ENCODE data around the gene NACC1.
"Not testable (repeated sequence)": the region's sequence is repeated elsewhere in the genome, so short reads cannot be mapped to it uniquely, and the experiment has no call there.

Gene NACC1

DNA sequence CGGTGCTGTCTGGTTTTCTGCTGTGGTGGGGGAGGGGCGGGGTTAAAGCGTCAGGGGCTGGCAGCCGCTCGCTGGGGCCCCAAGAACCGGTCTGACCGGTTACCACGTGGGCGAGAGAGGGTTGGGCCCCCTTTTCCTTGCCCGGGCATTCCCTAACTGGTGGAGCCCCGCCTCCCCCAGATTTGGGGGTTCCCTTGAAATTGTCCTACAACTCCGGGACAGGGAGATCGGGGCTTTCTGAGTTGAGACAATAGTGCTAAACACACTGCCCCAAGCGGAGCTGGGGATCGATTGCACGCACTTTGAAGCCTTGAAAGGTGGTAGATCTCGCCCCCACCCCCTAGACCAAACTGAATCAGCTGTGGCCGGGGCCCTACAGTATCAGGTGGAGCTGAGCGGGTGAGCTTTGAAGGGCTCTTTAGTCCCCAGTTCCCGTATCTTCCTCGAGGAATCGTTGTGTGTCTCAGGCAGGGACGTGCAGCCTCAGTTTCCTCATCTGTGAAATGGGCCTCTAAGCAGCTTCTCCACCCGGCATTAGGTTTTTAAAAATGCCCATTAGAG, 36.9 kb downstream of the NACC1 start:
- Histone ChIP-seq H3K9me3 (no peaks in the 10 kb centered on the region), H3K4me1 (peaks cover 9% of the 10 kb centered on the region), H3K36me3 (replicated peaks) (peaks cover 16% of the 10 kb centered on the region), H3K27me3 (ENCODE audit: low read depth) (no peaks in the 10 kb centered on the region), H3K4me3 (peak overlapping the region; percentile 97)
- in situ Hi-C loops (cut with MboI; ENCODE audit: low sequenced_read_pairs): loop anchor here (25.0 kb wide), 1 partner anchor 857 kb away; the partner anchor contains the start of gene RFX1
- peak; percentile 61 to 76 for DNase-seq (ENCODE audit: low spot score in 2 of 2)

DNA sequence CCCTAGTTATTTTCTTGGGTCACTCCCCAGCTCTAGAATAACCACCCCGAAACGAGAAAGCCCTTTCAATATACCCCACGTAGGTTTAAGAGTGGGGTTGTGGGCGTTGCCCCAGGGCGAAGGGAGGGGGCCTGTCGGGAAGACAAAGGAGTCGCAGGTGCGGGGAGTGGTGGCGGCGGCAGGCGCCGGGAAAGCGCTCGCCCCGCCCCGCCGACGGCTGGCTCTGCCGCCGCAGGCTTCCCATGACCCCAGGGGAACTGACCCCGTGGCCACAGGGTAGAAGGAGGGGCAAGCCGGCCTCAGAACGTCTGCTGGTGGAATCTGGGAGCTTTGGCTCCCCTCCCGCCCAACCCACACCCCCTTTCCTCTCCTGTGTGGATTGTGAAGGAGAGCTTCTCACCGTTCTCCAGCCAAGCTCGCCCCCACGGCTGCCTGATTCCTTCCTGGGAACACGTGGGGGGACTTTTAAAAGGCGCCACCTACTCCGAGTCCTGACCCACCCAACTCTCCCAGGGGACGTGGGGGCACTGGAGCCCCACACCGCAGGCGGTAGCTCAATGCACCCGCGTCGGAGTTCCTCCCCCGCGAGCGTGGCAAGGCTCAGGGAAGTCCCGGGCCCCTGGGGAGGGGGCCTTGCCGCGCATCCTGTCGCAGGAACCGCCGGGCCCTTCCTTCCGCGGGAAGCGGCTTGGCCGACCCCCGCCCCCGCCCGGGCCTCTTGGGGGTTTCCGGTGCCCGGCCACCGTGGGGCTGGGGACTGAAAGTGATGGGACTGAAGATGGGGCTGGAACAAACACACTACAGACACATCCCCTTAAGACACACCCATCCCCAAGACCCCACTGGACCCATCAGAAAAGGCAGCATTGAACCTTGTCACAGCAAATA, 37.7 kb downstream of the NACC1 start:
- Histone ChIP-seq H3K9me3 (no peaks in the 10 kb centered on the region), H3K4me3 (peak overlapping the region; percentile 97), H3K36me3 (replicated peaks) (peaks cover 16% of the 10 kb centered on the region), H3K27me3 (ENCODE audit: low read depth) (no peaks in the 10 kb centered on the region), H3K4me1 (peaks cover 9% of the 10 kb centered on the region)
- in situ Hi-C loops (cut with MboI; ENCODE audit: low sequenced_read_pairs): loop anchor here (25.0 kb wide), 1 partner anchor 857 kb away; the partner anchor contains the start of gene RFX1
- peak; percentile 60 to 87 for DNase-seq (ENCODE audit: low spot score in 2 of 2)

DNA sequence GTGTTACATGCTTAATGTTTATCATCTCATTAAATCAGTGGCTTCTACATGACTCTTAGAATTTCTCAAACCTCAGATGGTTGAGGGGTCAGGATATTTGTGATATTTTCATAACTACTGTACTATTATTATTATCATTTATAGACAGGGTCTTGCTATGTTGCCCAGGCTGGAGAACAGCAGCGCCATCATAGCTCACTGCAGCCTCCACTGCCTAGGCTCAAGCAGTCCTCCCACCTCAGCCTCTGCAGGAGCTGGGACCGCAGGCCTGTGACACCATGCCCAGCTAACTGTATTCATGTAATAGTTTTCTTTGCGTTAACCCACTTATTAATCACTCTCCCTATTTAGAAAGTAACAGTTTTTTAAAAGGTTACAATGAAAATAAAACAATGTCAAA, 41.6 kb downstream of the NACC1 start:
- H3K4me1 ChIP-seq: peaks cover 31% of the 10 kb centered on the region
- no peaks in the 10 kb centered on the region; the same call in 1 of the 2 replicates for H3K36me3 ChIP-seq (replicated peaks)
- no peaks in the 10 kb centered on the region for H3K27me3 ChIP-seq (ENCODE audit: low read depth)
- H3K4me3 ChIP-seq: no peak overlapping the region
- in situ Hi-C loops (cut with MboI; ENCODE audit: low sequenced_read_pairs): loop anchor here (25.0 kb wide), 1 partner anchor 853 kb away; the partner anchor contains the start of gene RFX1
- DNase-seq (ENCODE audit: low spot score in 2 of 2): no peak
- no peaks in the 10 kb centered on the region for H3K9me3 ChIP-seq

DNA sequence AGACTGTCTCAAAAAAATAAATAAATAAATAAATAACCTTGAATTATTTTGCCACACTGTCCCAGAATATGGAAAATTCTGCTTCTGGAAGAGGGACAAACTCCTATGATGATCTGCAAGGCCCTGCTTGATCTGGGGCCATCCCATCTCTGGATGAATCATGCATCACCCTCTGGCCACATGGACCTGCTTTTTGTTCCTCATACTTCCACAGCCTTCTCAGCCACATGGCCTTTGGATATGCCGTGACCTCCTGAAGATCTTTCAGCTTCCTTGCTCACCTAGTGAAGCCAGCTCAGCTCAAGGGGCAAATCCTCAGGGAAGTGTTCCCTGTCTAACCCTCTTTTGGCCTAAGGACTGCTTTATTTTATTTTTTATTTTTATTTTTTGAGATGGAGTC, 42.5 kb downstream of the NACC1 start:
- DNase-seq (ENCODE audit: low spot score in 2 of 2): no peak
- in situ Hi-C loops (cut with MboI; ENCODE audit: low sequenced_read_pairs): loop anchor here (25.0 kb wide), 1 partner anchor 852 kb away; the partner anchor contains the start of gene RFX1
- H3K36me3 ChIP-seq (replicated peaks): no peaks in the 10 kb centered on the region
- no peaks in the 10 kb centered on the region for H3K9me3 ChIP-seq
- H3K4me3 ChIP-seq: no peak overlapping the region
- no peaks in the 10 kb centered on the region for H3K27me3 ChIP-seq (ENCODE audit: low read depth)
- peaks cover 34% of the 10 kb centered on the region for H3K4me1 ChIP-seq

DNA sequence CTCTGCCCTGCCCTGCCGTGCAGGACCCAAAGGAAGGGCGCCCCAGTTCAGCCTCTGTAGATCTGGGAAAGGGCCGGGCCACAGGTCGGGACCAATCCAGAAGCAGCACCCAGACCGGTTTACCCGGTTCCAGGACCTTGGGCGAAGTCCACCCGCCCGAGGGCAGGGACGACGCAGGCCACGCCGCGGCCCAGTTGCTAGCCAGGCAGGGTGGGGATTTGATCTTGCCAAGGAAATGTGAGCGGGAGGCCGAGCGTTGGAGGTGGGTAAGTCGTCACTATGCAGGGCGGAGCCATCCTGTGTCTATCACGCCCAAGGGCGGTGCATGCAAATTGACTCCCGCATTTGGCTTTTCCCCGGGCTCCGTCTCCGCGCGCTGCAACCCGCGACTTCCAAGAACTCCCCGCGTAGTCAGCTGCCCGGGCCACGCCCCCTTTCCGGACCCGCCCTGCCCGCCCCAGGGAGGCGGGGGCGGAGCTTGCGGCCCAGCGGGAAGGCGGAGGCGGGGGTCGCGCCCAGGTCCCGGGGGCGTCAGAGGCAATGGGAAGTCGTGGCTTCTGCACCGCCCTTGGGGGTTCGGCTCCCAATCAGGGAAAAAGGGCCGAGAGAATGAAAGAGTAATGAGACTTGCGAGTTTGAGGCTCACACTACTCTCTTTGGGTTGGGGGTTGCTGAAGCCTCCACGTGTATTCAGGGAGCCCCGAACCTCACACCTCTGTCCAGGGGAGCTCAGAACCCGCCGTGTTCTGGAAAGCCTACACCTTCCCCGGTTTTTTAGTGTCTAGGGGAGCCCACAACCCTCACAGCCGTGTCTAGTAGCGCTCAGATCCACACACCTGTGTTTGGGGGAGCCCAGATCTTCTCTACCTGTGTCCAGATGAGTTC, 44.9 kb downstream of the NACC1 start:
- peak; percentile 94 to 98 for DNase-seq (ENCODE audit: low spot score in 2 of 2)
- Histone ChIP-seq H3K36me3 (replicated peaks) (no peaks in the 10 kb centered on the region), H3K27me3 (ENCODE audit: low read depth) (no peaks in the 10 kb centered on the region), H3K9me3 (no peaks in the 10 kb centered on the region), H3K4me3 (peak overlapping the region; percentile 28), H3K4me1 (peaks cover 39% of the 10 kb centered on the region)
- in situ Hi-C loops (cut with MboI; ENCODE audit: low sequenced_read_pairs): loop anchor here (25.0 kb wide), 1 partner anchor 849 kb away; the partner anchor contains the start of gene RFX1

DNA sequence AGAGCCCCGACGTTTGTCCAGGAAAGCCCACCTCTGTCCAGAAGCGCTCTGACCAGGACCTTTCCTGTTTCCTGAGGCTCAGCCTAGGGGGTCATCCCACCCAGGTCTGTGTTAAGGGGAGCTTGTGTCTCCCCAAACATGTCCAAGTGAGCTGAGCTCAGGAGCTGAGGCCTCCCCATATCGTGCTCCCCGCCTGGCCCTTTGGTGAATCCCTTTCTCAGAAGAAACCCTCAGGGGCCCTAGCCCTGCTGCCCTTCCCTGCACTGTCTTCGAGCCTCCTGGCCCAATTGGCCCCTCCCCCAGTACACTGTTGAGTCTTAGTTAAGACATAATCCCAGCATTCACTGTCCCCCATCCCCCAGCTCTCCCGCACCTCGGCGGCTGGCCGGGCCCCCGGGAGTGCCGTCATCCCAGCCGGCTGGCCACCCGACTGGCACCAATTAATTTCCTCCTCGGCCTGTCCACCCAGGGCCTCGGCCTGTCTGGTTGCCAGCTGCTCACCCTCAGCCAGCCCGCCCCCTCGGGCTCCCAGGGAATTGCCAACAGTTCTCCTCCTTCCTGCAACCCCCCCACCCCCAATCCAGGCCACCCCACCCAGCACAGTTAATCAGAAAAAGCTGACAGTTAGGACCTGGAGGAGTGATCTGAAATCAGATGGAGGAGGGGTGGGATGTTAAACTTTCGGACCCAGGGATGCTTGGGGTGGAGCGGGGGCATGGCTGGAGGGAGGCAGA, 45.7 kb downstream of the NACC1 start:
- peaks cover 45% of the 10 kb centered on the region for H3K4me1 ChIP-seq

DNA sequence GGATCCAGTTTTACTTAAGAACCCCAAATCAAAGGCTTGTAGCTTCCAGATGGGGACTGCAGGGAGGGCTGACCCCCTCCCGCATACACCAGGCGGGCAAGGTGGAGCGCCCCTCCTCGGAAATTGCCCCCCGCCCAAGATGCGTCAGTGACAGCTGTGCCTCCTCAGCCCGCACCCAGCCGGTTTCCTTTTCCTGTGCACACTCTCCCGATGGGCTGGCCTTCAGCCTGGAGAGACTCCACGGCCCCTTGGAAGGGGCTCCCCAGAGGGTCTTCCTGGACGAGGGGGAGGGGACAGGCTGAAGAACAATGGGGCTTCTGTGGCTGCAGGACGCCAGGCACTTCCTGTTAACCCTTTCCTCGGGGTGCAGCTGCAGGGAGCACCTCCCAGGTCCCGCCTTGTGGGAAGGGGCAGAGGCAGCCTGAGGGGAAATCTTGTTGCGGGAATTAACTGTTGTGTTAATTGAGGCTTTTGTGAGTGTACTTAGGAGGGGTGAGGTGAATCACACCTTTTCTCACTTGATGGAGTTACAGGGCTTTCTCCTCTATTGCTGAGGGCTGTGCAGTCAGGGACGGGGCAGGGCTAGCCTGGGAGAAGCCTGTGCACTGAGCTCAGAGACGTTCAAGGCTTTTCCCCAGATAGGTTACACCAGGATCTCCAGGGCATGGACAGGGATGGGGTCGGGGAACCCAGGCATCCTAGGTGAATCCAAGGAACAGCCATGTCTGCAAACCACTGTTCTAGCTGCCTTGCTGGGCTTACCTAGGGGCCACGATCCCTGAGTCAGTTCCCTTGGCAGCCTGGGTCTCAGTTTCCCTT, 46.5 kb downstream of the NACC1 start:
- in situ Hi-C loops (cut with MboI; ENCODE audit: low sequenced_read_pairs): loop anchor here (25.0 kb wide), 1 partner anchor 848 kb away; the partner anchor contains the start of gene RFX1
- Histone ChIP-seq H3K36me3 (replicated peaks) (no peaks in the 10 kb centered on the region), H3K9me3 (no peaks in the 10 kb centered on the region), H3K4me1 (peaks cover 50% of the 10 kb centered on the region), H3K4me3 (peak overlapping the region; percentile 27), H3K27me3 (ENCODE audit: low read depth) (no peaks in the 10 kb centered on the region)
- peak; percentile 90 to 95 for DNase-seq (ENCODE audit: low spot score in 2 of 2)

More for the DNA sequence above, 45.7 kb downstream of the NACC1 start:
- DNase-seq (ENCODE audit: low spot score in 2 of 2): peak; percentile 87 to 95
- in situ Hi-C loops (cut with MboI; ENCODE audit: low sequenced_read_pairs): loop anchor here (25.0 kb wide), 1 partner anchor 849 kb away; the partner anchor contains the start of gene RFX1
- Histone ChIP-seq H3K9me3 (no peaks in the 10 kb centered on the region), H3K4me3 (peak overlapping the region; percentile 27), H3K36me3 (replicated peaks) (no peaks in the 10 kb centered on the region), H3K27me3 (ENCODE audit: low read depth) (no peaks in the 10 kb centered on the region)

DNA sequence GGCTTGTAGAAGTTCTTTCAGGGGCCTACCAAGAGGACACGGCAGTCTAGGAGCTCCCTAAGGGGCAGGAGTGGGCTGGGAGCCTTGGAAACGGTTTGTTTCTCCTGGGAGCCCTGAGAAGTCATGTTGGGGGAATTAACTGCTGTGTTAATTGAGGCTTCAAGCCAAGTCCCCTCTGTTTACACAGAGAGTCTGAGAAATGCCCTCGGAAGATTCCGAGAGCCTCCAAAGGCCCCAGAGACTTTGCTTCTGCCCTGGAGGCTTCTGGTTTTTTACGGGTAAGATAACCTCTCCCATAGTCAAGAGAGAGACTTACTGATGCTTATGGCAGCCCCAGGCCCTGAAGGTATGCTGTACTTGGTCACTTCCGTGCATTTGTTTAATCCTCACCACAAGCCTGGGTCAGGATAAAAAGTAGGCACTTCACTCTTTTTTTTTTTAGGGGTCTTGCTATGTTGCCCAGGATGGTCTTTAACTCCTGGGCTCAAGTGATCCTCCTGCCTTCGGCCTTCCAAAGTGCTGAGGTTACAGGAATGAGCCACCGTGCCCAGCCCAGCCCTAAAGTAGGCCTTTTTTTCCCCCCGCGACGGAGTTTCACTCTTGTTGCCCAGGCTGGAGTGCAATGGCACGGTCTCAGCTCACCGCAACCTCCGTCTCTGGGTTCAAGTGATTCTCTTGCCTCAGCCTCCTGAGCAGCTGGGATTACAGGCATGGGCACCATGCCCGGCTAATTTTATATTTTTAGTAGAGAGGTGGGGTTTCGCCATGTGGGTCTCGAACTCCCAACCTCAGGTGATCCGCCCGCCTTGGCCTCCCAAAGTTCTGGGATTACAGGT, 47.3 kb downstream of the NACC1 start:
- Histone ChIP-seq H3K4me3 (peak overlapping the region; percentile 27; the same call in 1 of the 2 replicates), H3K9me3 (no peaks in the 10 kb centered on the region), H3K4me1 (peaks cover 50% of the 10 kb centered on the region), H3K27me3 (ENCODE audit: low read depth) (no peaks in the 10 kb centered on the region), H3K36me3 (replicated peaks) (no peaks in the 10 kb centered on the region)
- in situ Hi-C loops (cut with MboI; ENCODE audit: low sequenced_read_pairs): loop anchor here (25.0 kb wide), 1 partner anchor 847 kb away; the partner anchor contains the start of gene RFX1
- DNase-seq (ENCODE audit: low spot score in 2 of 2): peak in 1 of 2 experiments; percentile 29

DNA sequence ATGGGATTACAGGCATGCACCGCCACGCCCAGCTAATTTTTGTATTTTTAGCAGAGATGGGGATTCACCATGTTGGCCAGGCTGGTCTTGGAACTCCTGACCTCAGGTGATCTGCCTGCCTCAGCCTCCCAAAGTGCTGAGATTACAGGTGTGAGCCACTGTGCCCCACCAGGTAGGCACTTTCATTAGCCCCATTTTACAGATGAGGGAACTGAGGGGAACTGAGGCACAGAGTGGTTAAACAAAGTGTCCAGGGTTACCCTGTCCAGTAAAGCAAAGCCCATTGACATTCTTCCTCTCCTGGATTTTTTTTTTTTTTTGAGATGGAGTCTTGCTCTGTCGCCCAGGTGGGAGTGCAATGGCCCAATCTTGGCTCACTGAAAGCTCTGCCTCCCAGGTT, 48.1 kb downstream of the NACC1 start:
- not testable (repeated sequence) for H3K4me3 ChIP-seq; DNase-seq (ENCODE audit: low spot score in 2 of 2); H3K36me3 ChIP-seq (replicated peaks); H3K9me3 ChIP-seq; H3K27me3 ChIP-seq (ENCODE audit: low read depth)
- peaks cover 50% of the 10 kb centered on the region for H3K4me1 ChIP-seq
- in situ Hi-C loops (cut with MboI; ENCODE audit: low sequenced_read_pairs): loop anchor here (25.0 kb wide), 1 partner anchor 846 kb away; the partner anchor contains the start of gene RFX1

DNA sequence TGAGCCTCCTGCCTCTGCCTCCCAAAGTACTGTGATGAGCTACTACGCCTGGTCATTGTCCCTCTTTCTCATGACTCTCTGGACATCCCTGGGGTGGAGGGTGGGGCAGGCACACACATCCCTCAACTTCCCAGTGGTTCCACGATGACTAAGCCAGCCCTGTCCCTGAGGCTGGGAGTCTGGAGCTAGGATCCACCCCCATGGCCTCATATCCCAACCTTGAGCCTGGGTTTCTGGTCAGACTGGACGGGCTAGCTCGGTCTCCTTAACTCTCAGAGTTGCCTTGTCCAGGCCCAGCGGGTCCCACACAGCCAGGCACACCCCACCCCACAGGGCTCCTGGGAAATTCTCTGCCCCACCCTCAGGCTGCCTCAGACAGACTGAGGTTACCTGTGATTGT, 51.7 kb downstream of the NACC1 start:
- no peaks in the 10 kb centered on the region for H3K9me3 ChIP-seq
- DNase-seq (ENCODE audit: low spot score in 2 of 2): no peak
- no peaks in the 10 kb centered on the region for H3K27me3 ChIP-seq (ENCODE audit: low read depth)
- in situ Hi-C loops (cut with MboI; ENCODE audit: low sequenced_read_pairs): loop anchor here (25.0 kb wide), 1 partner anchor 843 kb away; the partner anchor contains the start of gene RFX1
- H3K4me3 ChIP-seq: no peak overlapping the region
- peaks cover 28% of the 10 kb centered on the region for H3K4me1 ChIP-seq
- no peaks in the 10 kb centered on the region for H3K36me3 ChIP-seq (replicated peaks)

DNA sequence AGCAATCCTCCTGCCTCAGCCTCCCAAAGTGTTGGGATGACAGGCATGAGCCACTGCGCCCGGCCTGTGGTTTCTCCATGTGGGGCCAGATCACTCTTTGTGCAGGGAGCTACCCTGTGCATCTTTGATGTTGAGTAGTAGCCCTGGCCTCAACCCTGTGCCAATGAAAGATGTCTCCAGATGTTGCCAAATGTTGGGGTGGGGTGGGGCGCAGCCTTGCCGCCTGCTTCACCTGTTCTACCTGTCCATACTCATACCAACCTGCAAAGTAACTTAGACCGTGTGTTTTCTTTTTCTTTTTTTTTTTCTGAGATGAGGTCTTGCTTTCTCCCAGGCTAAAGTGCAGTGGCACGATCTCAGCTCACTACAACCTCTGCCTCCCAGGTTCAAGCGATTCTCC, 53.1 kb downstream of the NACC1 start:
- H3K4me3 ChIP-seq: no peak overlapping the region
- H3K36me3 ChIP-seq (replicated peaks): no peaks in the 10 kb centered on the region

More for the DNA sequence above, 53.1 kb downstream of the NACC1 start:
- no peaks in the 10 kb centered on the region for H3K9me3 ChIP-seq
- peaks cover 20% of the 10 kb centered on the region for H3K4me1 ChIP-seq
- no peaks in the 10 kb centered on the region for H3K27me3 ChIP-seq (ENCODE audit: low read depth)
- DNase-seq (ENCODE audit: low spot score in 2 of 2): no peak
- in situ Hi-C loops (cut with MboI; ENCODE audit: low sequenced_read_pairs): loop anchor here (25.0 kb wide), 1 partner anchor 841 kb away; the partner anchor contains the start of gene RFX1

Measured in HAP-1 (cell line).